ENCODE data around the gene KCNK16. TPM values are rescaled to one million over a fixed set of nuclear protein-coding genes. Genes with fewer than 3 reads are reported as not detected.

KCNK16 gene
- total RNA-seq, 1 donor from 2014 or later = not detected

DNA sequence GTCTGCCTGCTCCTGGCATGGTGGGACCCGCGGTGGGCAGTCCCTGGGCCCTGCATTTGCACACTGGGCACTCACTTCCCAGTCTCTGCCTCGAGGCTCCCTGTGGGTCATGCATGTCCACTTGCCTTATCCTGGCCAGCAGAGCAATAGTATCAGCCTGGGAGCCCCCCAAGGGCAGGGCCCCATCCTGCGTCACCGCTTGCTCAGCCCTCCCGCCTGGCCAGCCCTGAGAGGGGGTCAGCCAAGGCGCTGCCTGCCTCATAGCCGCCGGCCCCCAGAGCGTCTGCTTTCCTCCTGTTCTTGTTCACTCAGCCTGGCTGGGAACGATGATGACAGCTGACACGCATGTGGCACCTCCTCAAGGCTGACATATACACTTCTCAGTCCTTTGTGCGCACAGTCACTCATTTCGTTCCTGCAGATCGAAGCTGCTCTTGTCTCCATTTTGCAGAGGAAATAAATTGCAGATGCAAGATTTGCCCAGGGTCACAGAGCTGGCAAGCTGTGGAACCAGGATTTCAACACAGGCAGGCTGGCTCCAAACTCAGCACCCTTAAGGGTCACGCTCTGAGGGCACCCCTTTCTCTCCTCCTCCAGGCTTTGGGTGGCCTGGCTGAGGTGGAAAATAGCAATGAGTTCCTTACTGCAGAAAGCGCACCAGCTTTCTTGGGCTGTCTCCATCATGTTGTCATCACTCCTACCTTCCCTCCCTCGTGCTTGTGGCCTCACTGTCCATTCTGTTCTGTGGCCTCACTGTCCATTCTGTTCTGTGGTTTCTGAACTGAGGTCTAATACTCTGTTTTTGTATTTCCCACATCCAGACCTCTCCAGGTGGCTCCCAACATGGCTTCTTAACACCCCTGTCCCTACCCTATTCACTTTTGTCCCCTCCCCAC, 25.5 kb downstream of the KCNK16 start:
- peaks cover 7% of the 10 kb centered on the region for H3K4me1 Mint-ChIP-seq (ENCODE audit: low read depth, unreplicated experiment)
- H3K27ac ChIP-seq (ENCODE audit: low read depth, low read length) = no peak overlapping the region
- H3K4me2 ChIP-seq (ENCODE audit: low read length) = no peak overlapping the region
- no peaks in the 10 kb centered on the region for H3K36me3 ChIP-seq (ENCODE audit: insufficient read depth, low read length)
- no peaks in the 10 kb centered on the region for H3K27me3 ChIP-seq (ENCODE audit: insufficient read depth, low read length)
- H3K27ac Mint-ChIP-seq (ENCODE audit: unreplicated experiment) = no peak overlapping the region
- FAIRE-seq (no peak), DNase-seq (ENCODE audit: low read depth) (no peak)
- no peak for TF ChIP-seq EZH2 (IDR thresholded peaks at IDR 0.05; ENCODE audit: insufficient read depth, low read length)
- TF ChIP-seq, protein P1, sequence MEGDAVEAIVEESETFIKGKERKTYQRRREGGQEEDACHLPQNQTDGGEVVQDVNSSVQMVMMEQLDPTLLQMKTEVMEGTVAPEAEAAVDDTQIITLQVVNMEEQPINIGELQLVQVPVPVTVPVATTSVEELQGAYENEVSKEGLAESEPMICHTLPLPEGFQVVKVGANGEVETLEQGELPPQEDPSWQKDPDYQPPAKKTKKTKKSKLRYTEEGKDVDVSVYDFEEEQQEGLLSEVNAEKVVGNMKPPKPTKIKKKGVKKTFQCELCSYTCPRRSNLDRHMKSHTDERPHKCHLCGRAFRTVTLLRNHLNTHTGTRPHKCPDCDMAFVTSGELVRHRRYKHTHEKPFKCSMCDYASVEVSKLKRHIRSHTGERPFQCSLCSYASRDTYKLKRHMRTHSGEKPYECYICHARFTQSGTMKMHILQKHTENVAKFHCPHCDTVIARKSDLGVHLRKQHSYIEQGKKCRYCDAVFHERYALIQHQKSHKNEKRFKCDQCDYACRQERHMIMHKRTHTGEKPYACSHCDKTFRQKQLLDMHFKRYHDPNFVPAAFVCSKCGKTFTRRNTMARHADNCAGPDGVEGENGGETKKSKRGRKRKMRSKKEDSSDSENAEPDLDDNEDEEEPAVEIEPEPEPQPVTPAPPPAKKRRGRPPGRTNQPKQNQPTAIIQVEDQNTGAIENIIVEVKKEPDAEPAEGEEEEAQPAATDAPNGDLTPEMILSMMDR (IDR thresholded peaks at IDR 0.05; ENCODE audit: insufficient read depth, low read depth, low read length) = no peak
- H3K4me1 ChIP-seq (ENCODE audit: insufficient read depth, low read length) = no peaks in the 10 kb centered on the region
- no peak overlapping the region for H2AFZ ChIP-seq (ENCODE audit: low read depth, low read length)
- H3K36me3 Mint-ChIP-seq (ENCODE audit: low read depth, unreplicated experiment) = no peaks in the 10 kb centered on the region
- no peaks in the 10 kb centered on the region for H3K9me3 ChIP-seq (ENCODE audit: insufficient read depth, low read depth, low read length)
- H3K4me3 ChIP-seq (ENCODE audit: insufficient read depth, low read depth, low read length) = no peak overlapping the region
- no peaks in the 10 kb centered on the region for H3K79me2 ChIP-seq (ENCODE audit: insufficient read depth, low read length)
- H3K9me3 Mint-ChIP-seq (ENCODE audit: unreplicated experiment) = peaks cover 8% of the 10 kb centered on the region
- H3K4me3 Mint-ChIP-seq (ENCODE audit: unreplicated experiment) = no peak overlapping the region
- H4K20me1 ChIP-seq (ENCODE audit: insufficient read depth, low read length) = no peaks in the 10 kb centered on the region
- peaks cover 63% of the 10 kb centered on the region for H3K27me3 Mint-ChIP-seq (ENCODE audit: low read depth, unreplicated experiment)
- H3K9ac ChIP-seq (ENCODE audit: low read length) = no peak overlapping the region

DNA sequence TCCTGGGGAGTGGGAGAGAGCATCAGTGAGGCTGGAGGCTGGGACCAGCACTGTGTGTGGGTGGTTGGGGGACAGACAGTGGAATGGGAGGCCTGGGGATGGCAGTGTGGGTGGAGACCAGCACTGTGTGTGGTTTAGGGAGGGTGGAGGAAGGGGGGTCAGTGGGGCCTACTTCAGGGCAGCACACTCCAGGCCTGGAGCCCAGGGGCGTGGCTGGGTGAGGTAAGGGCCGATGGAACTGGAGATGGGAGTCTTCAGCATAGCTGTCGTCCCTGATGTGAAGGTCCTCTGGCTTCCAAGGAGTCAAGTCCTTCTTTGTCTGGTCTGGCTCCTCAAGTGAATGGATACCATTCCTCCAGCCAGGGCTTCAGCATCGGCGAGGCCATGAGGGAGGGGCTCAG, 26.9 kb downstream of the KCNK16 start:
- peaks cover 8% of the 10 kb centered on the region for H3K9me3 Mint-ChIP-seq (ENCODE audit: unreplicated experiment)
- FAIRE-seq (no peak), DNase-seq (ENCODE audit: low read depth) (no peak)

More for the DNA sequence above, 26.9 kb downstream of the KCNK16 start:
- H3K27me3 ChIP-seq (ENCODE audit: insufficient read depth, low read length) = no peaks in the 10 kb centered on the region
- no peak overlapping the region for H3K9ac ChIP-seq (ENCODE audit: low read length)
- no peak overlapping the region for H3K27ac ChIP-seq (ENCODE audit: low read depth, low read length)
- H3K4me3 ChIP-seq (ENCODE audit: insufficient read depth, low read depth, low read length) = no peak overlapping the region
- Mint-ChIP-seq H3K27ac (ENCODE audit: unreplicated experiment) (no peak overlapping the region), H3K4me1 (ENCODE audit: low read depth, unreplicated experiment) (peaks cover 12% of the 10 kb centered on the region), H3K4me3 (ENCODE audit: unreplicated experiment) (peak overlapping the region; percentile 54), H3K27me3 (ENCODE audit: low read depth, unreplicated experiment) (peaks cover 51% of the 10 kb centered on the region), H3K36me3 (ENCODE audit: low read depth, unreplicated experiment) (no peaks in the 10 kb centered on the region)
- H3K4me1 ChIP-seq (ENCODE audit: insufficient read depth, low read length) = no peaks in the 10 kb centered on the region
- TF ChIP-seq, protein P1 (IDR thresholded peaks at IDR 0.05; ENCODE audit: insufficient read depth, low read depth, low read length) = no peak
- TF ChIP-seq EZH2 (IDR thresholded peaks at IDR 0.05; ENCODE audit: insufficient read depth, low read length) = no peak
- no peak overlapping the region for H2AFZ ChIP-seq (ENCODE audit: low read depth, low read length)
- H3K4me2 ChIP-seq (ENCODE audit: low read length) = no peak overlapping the region
- no peaks in the 10 kb centered on the region for H4K20me1 ChIP-seq (ENCODE audit: insufficient read depth, low read length)
- no peaks in the 10 kb centered on the region for H3K36me3 ChIP-seq (ENCODE audit: insufficient read depth, low read length)
- no peaks in the 10 kb centered on the region for H3K9me3 ChIP-seq (ENCODE audit: insufficient read depth, low read depth, low read length)
- no peaks in the 10 kb centered on the region for H3K79me2 ChIP-seq (ENCODE audit: insufficient read depth, low read length)

All from astrocyte (in vitro differentiated cells and primary cell).